SK-N-SH (cell line): Measurements from ENCODE around the gene TXNRD1. TPM values are rescaled to one million over a fixed set of nuclear protein-coding genes. Genes with fewer than 3 reads are reported as not detected.
"Not testable (repeated sequence)": the region's sequence is repeated elsewhere in the genome, so short reads cannot be mapped to it uniquely, and the experiment has no call there.

Experiments
- CTCF ChIA-PET: fragments of 300-600, 350-600 bp; formaldehyde crosslinking; extraction: SDS; loops from one replicate; lab custom pipeline; 2021; lab: Yijun Ruan, JAX
- POLR2A ChIA-PET: fragments of 350-600 bp; sonication (Branson Sonifier 250); formaldehyde crosslinking; extraction: SDS; loops from one replicate; lab custom pipeline; 2020; ENCODE audit warnings: antibody characterized with exemption, inconsistent platforms; lab: Yijun Ruan, JAX
- DNase-seq: peaks from one replicate; pipeline ENCODE4 v3.0.0; 2012
- H2AFZ ChIP-seq: fragments of 200-600 bp; sonication (generic); 2 replicates; pipeline ENCODE4 v1.8.1; 2016; ENCODE audit warnings: antibody characterized with exemption, mild to moderate bottlenecking, low read depth
- H3F3A ChIP-seq: fragments of 200-600 bp; sonication (generic); replicated peaks from 2 replicates; pipeline ENCODE3; 2016; ENCODE audit warnings: antibody characterized with exemption, mild to moderate bottlenecking; ENCODE audit not compliant: insufficient read depth
- H3K27ac ChIP-seq, 2 experiments: fragments of 200-500 bp in 1 of 2; fragments of 200-600 bp in 1 of 2; sonication (Bioruptor generic) in 1 of 2; sonication (generic), shearing (Covaris generic) in 1 of 2; 2 replicates each; pipeline versions ENCODE4 v1.5.1 to v1.6.1; 2014 to 2016; ENCODE audit warnings: low read depth in 2 of 2, inconsistent platforms in 1 of 2, low read length in 1 of 2, mild to moderate bottlenecking in 1 of 2, mixed read lengths in 1 of 2
- H3K27me3 ChIP-seq: fragments of 200-600 bp; sonication (generic), shearing (Covaris generic); 2 replicates; pipeline ENCODE4 v1.6.1; 2016; ENCODE audit warnings: mixed run types; ENCODE audit not compliant: insufficient read depth
- H3K36me3 ChIP-seq, 2 experiments: fragments of 200-500 bp in 1 of 2; fragments of 200-600 bp in 1 of 2; sonication (Bioruptor generic) in 1 of 2; sonication (generic) in 1 of 2; replicated peaks in 1 of 2; 2 replicates each; pipeline versions ENCODE3 to v1.5.1; 2014 to 2016; ENCODE audit warnings: low read length in 1 of 2, mild to moderate bottlenecking in 1 of 2; ENCODE audit not compliant: insufficient read depth in 2 of 2, control insufficient read depth in 1 of 2
- H3K4me1 ChIP-seq, 2 experiments: fragments of 200-500 bp in 1 of 2; fragments of 200-600 bp in 1 of 2; sonication (Bioruptor generic) in 1 of 2; sonication (generic), shearing (Covaris generic) in 1 of 2; 2 replicates each; pipeline versions ENCODE4 v1.5.1 to v1.6.1; 2014 to 2016; ENCODE audit warnings: low read depth in 1 of 2, low read length in 1 of 2, mixed run types in 1 of 2; ENCODE audit not compliant: insufficient read depth in 2 of 2, control insufficient read depth in 1 of 2
- H3K4me2 ChIP-seq: fragments of 200-600 bp; sonication (generic), shearing (Covaris generic); 2 replicates; pipeline ENCODE4 v1.6.1; 2017; ENCODE audit warnings: mixed run types
- H3K4me3 ChIP-seq, 2 experiments: fragments of 200-500 bp in 1 of 2; fragments of 200-600 bp in 1 of 2; sonication (Bioruptor generic) in 1 of 2; sonication (generic), shearing (Covaris generic) in 1 of 2; 2 replicates each; pipeline versions ENCODE4 v1.5.1 to v1.8.1; 2014 to 2016; ENCODE audit warnings: low read depth in 2 of 2, inconsistent platforms in 1 of 2, low read length in 1 of 2, mild to moderate bottlenecking in 1 of 2, mixed read lengths in 1 of 2, moderate library complexity in 1 of 2
- H3K79me2 ChIP-seq: fragments of 200-600 bp; sonication (generic); 2 replicates; pipeline ENCODE4 v1.8.1; 2017; ENCODE audit warnings: mild to moderate bottlenecking; ENCODE audit not compliant: insufficient read depth
- H3K9ac ChIP-seq: fragments of 200-600 bp; sonication (generic); 2 replicates; pipeline ENCODE4 v1.6.1; 2017; ENCODE audit warnings: mixed run types
- H3K9me2 ChIP-seq: fragments of 200-600 bp; sonication (generic); 2 replicates; pipeline ENCODE4 v1.6.1; 2017; ENCODE audit warnings: mixed run types
- H3K9me3 ChIP-seq: fragments of 200-600 bp; sonication (generic); 2 replicates; pipeline ENCODE4 v1.6.1; 2017; ENCODE audit warnings: mixed run types, mild to moderate bottlenecking, moderate library complexity
- H4K20me1 ChIP-seq: fragments of 200-600 bp; sonication (generic); 2 replicates; pipeline ENCODE4 v1.6.1; 2017; ENCODE audit warnings: mild to moderate bottlenecking, mixed run types; ENCODE audit not compliant: insufficient read depth
- GATA2 ChIP-seq: sonication (generic); formaldehyde crosslinking; IDR thresholded peaks from 2 replicates; pipeline ENCODE4 v1.5.0; 2020; ENCODE audit warnings: mild to moderate bottlenecking, missing genetic modification reagents
- NFIC ChIP-seq: IDR thresholded peaks from 2 replicates; pipeline ENCODE4 v1.4.0; 2012; ENCODE audit warnings: borderline replicate concordance
- WGBS: methylation state at CpG from one replicate; pipeline ENCODE4 v1.1.6; 2017; ENCODE audit warnings: low lambda C conversion rate; 5-methylcytosine and 5-hydroxymethylcytosine counted together
- polyA plus RNA-seq, 3 experiments: library from polyadenylated mRNA; depleted of rRNA; stranded (reverse); fragments of >200 nt; gene quantifications; 2 replicates each; pipeline ENCODE4 v1.2.3, GENCODE V29; 2012

The TXNRD1 gene
- polyA plus RNA-seq, 1 of the 3 experiments (the other 2 are of a cell fraction) = 143 TPM

GRCh38 chr12:104387190-104387589 is 171.6 kb downstream of the TXNRD1 start:
- H3K4me2 ChIP-seq = no peak overlapping the region
- H4K20me1 ChIP-seq = no peaks in the 10 kb centered on the region
- CTCF ChIA-PET = interaction anchor here (1.4 kb wide), 1 partner anchor 345 kb away, joined by 4 read pairs; no protein-coding TSS in a partner anchor
- no peak overlapping the region for H3K9ac ChIP-seq
- H3K4me3 ChIP-seq = no peak overlapping the region
- no peaks in the 10 kb centered on the region for H3K9me3 ChIP-seq
- no peaks in the 10 kb centered on the region for H3K9me2 ChIP-seq
- H3K27ac ChIP-seq = no peak overlapping the region
- 81% methylated on average over 7 of the region's 7 CpGs for WGBS
- DNase-seq = peak; percentile 43
- no peaks in the 10 kb centered on the region for H3F3A ChIP-seq
- TF ChIP-seq GATA2 (CRISPR knock-in tag) = no peak
- peak; percentile 61; the same call in 1 of the 2 replicates for TF ChIP-seq NFIC
- TF ChIP-seq, all 33 proteins: peak for 1
- POLR2A ChIA-PET = no interaction called here
- H3K4me1 ChIP-seq = peaks cover 0 to 3% of the 10 kb centered on the region in 2 experiments; a peak in 1 of 4 replicates
- H3K27me3 ChIP-seq = no peaks in the 10 kb centered on the region
- H3K79me2 ChIP-seq = no peaks in the 10 kb centered on the region
- no peaks in the 10 kb centered on the region for H3K36me3 ChIP-seq
- H2AFZ ChIP-seq = no peak overlapping the region

GRCh38 chr12:104394086-104394485 is 178.5 kb downstream of the TXNRD1 start:
- H3K79me2 ChIP-seq, H3F3A ChIP-seq, H3K27ac ChIP-seq, H3K9ac ChIP-seq, POLR2A ChIA-PET, H4K20me1 ChIP-seq, H3K4me1 ChIP-seq, H3K36me3 ChIP-seq, DNase-seq, CTCF ChIA-PET, H3K27me3 ChIP-seq, H3K9me2 ChIP-seq, H3K9me3 ChIP-seq, H2AFZ ChIP-seq, H3K4me3 ChIP-seq, H3K4me2 ChIP-seq: not testable (repeated sequence)
- 94% methylated on average over 7 of the region's 11 CpGs for WGBS

Other genes starting within 250 kb of the TXNRD1 start
- gene TDG, start 249.9 kb upstream of the TXNRD1 start, polyA plus RNA-seq (2012; rRNA removed) = 11.3 and 17.9 TPM in 2 replicates
- 50.0 and 69.5 TPM in 2 replicates for gene GLT8D2, start 165.6 kb upstream of the TXNRD1 start, polyA plus RNA-seq (2012; rRNA removed)
- gene HCFC2, start 151.2 kb upstream of the TXNRD1 start, polyA plus RNA-seq (2012; rRNA removed) = 5.2 and 6.6 TPM in 2 replicates
- 11.0 and 16.7 TPM in 2 replicates for gene NFYB, start 77.6 kb upstream of the TXNRD1 start, polyA plus RNA-seq (2012; rRNA removed)
- gene EID3, start 88.0 kb downstream of the TXNRD1 start, polyA plus RNA-seq (2012; rRNA removed) = 0.75 and 0.92 TPM in 2 replicates
- gene CHST11, start 241.2 kb downstream of the TXNRD1 start, polyA plus RNA-seq (2012; rRNA removed) = 12.7 and 18.6 TPM in 2 replicates